Progenitor cell of endocrine pancreas (in vitro differentiated cells): Measurements from ENCODE around the gene RBFA. TPM values are rescaled to one million over a fixed set of nuclear protein-coding genes. Genes with fewer than 3 reads are reported as not detected.
"Not testable (repeated sequence)": the region's sequence is repeated elsewhere in the genome, so short reads cannot be mapped to it uniquely, and the experiment has no call there.

Experiments used
- DNase-seq: peaks from one replicate; pipeline ENCODE4 v3.0.0; 2021; ENCODE audit warnings: low spot score; ENCODE audit not compliant: unreplicated experiment
- H3K27ac Mint-ChIP-seq: 2 replicates; pipeline ENCODE4 v1.8.0; 2021; ENCODE audit warnings: mild to moderate bottlenecking, moderate library complexity, mixed read lengths
- H3K27me3 Mint-ChIP-seq: 2 replicates; pipeline ENCODE4 v1.8.0; 2021; ENCODE audit warnings: mixed read lengths
- H3K36me3 Mint-ChIP-seq: 2 replicates; pipeline ENCODE4 v1.8.0; 2022; ENCODE audit warnings: mixed read lengths; ENCODE audit not compliant: insufficient read depth
- H3K4me1 Mint-ChIP-seq: 2 replicates; pipeline ENCODE4 v1.8.0; 2021; ENCODE audit warnings: low read depth, mixed read lengths
- H3K4me3 Mint-ChIP-seq: 2 replicates; pipeline ENCODE4 v1.8.0; 2021; ENCODE audit warnings: low read depth, mild to moderate bottlenecking, moderate library complexity, mixed read lengths
- H3K9me3 Mint-ChIP-seq: 2 replicates; pipeline ENCODE4 v1.8.0; 2021; ENCODE audit warnings: low read depth, mixed read lengths
- CTCF ChIP-seq: fragments of 200-600 bp; sonication (generic); IDR thresholded peaks from one replicate; pipeline ENCODE4 v1.5.0; 2021; ENCODE audit warnings: antibody characterized with exemption, mild to moderate bottlenecking; ENCODE audit not compliant: unreplicated experiment
- total RNA-seq: library from RNA; stranded (reverse); gene quantifications from 2 replicates; pipeline ENCODE4 v1.2.1, GENCODE V29; 2021

The RBFA gene
- total RNA-seq, 1 donor from 2014 or later = 34.2 TPM

- no peak for TF ChIP-seq CTCF
- H3K27me3 Mint-ChIP-seq = no peaks in the 10 kb centered on the region
- H3K9me3 Mint-ChIP-seq = peaks cover 16% of the 10 kb centered on the region
- no peak overlapping the region for H3K4me3 Mint-ChIP-seq
- no peaks in the 10 kb centered on the region for H3K4me1 Mint-ChIP-seq
- no peak overlapping the region for H3K27ac Mint-ChIP-seq
- DNase-seq = no peak
- H3K36me3 Mint-ChIP-seq = peaks cover 7% of the 10 kb centered on the region
Observed at GRCh38 chr18:80002468-80002867, 31.8 kb upstream of the RBFA start.

GRCh38 chr18:80004600-80005342, 29.5 kb upstream of the RBFA start:
- no peak overlapping the region for H3K4me3 Mint-ChIP-seq
- no peak overlapping the region for H3K27ac Mint-ChIP-seq
- DNase-seq = no peak
- no peak for TF ChIP-seq CTCF
- H3K27me3 Mint-ChIP-seq = no peaks in the 10 kb centered on the region
- no peaks in the 10 kb centered on the region for H3K4me1 Mint-ChIP-seq
- peaks cover 8% of the 10 kb centered on the region for H3K36me3 Mint-ChIP-seq
- peaks cover 30% of the 10 kb centered on the region for H3K9me3 Mint-ChIP-seq

- DNase-seq = no peak
- no peak overlapping the region for H3K27ac Mint-ChIP-seq
- no peak overlapping the region for H3K4me3 Mint-ChIP-seq
- no peaks in the 10 kb centered on the region for H3K27me3 Mint-ChIP-seq
- no peak for TF ChIP-seq CTCF
- H3K9me3 Mint-ChIP-seq = peaks cover 38% of the 10 kb centered on the region
- no peaks in the 10 kb centered on the region for H3K4me1 Mint-ChIP-seq
- H3K36me3 Mint-ChIP-seq = peaks cover 6% of the 10 kb centered on the region
Observed at GRCh38 chr18:80006724-80007123, 27.5 kb upstream of the RBFA start.

- peaks cover 14% of the 10 kb centered on the region for H3K36me3 Mint-ChIP-seq
- no peaks in the 10 kb centered on the region for H3K4me1 Mint-ChIP-seq
- no peak overlapping the region for H3K4me3 Mint-ChIP-seq
- no peak for DNase-seq
- H3K27me3 Mint-ChIP-seq = no peaks in the 10 kb centered on the region
- peak overlapping the region; percentile 59 for H3K27ac Mint-ChIP-seq
- H3K9me3 Mint-ChIP-seq = peaks cover 51% of the 10 kb centered on the region
- TF ChIP-seq CTCF = no peak
Observed at GRCh38 chr18:80009661-80010550, 24.3 kb upstream of the RBFA start.

GRCh38 chr18:80010551-80010906, 23.7 kb upstream of the RBFA start:
- peaks cover 14% of the 10 kb centered on the region for H3K36me3 Mint-ChIP-seq
- no peak for TF ChIP-seq CTCF
- H3K9me3 Mint-ChIP-seq = peaks cover 51% of the 10 kb centered on the region
- no peaks in the 10 kb centered on the region for H3K27me3 Mint-ChIP-seq
- no peak overlapping the region for H3K27ac Mint-ChIP-seq
- DNase-seq = no peak
- H3K4me3 Mint-ChIP-seq = no peak overlapping the region
- no peaks in the 10 kb centered on the region for H3K4me1 Mint-ChIP-seq

- not testable (repeated sequence) for H3K27ac Mint-ChIP-seq, H3K4me3 Mint-ChIP-seq, H3K27me3 Mint-ChIP-seq, H3K4me1 Mint-ChIP-seq, DNase-seq
- peaks cover 14% of the 10 kb centered on the region for H3K36me3 Mint-ChIP-seq
- H3K9me3 Mint-ChIP-seq = peaks cover 51% of the 10 kb centered on the region
Observed at GRCh38 chr18:80011496-80012137, 22.6 kb upstream of the RBFA start.
